GM21717 (cell line): ENCODE measurements around the gene RBPJL.

Experiments used
- ATAC-seq: cut with Tn5 transposase; IDR thresholded peaks from one replicate; pipeline ENCODE4 v1.9.1; 2021; ENCODE audit warnings: mild to moderate bottlenecking, moderate library complexity; ENCODE audit not compliant: unreplicated experiment

The RBPJL gene

GRCh38 chr20:45293041-45294002 is 13.3 kb upstream of the RBPJL start:
- ATAC-seq = no peak

GRCh38 chr20:45294003-45294368 is 12.7 kb upstream of the RBPJL start:
- ATAC-seq = no peak

- no peak for ATAC-seq
Measured at GRCh38 chr20:45294659-45295058, 12.0 kb upstream of the RBPJL start.

GRCh38 chr20:45297786-45298497 is 8.7 kb upstream of the RBPJL start:
- ATAC-seq = no peak

- no peak for ATAC-seq
Measured at GRCh38 chr20:45299786-45300185, 6.9 kb upstream of the RBPJL start.

- no peak for ATAC-seq
Measured at GRCh38 chr20:45300961-45301360, 5.7 kb upstream of the RBPJL start.

- no peak for ATAC-seq
Measured at GRCh38 chr20:45301824-45302271, 4.8 kb upstream of the RBPJL start.

- ATAC-seq = no peak
Measured at GRCh38 chr20:45303586-45304463, 2.8 kb upstream of the RBPJL start.

- ATAC-seq = no peak
Measured at GRCh38 chr20:45304464-45304999, 2.1 kb upstream of the RBPJL start.

- ATAC-seq = no peak
Measured at GRCh38 chr20:45305262-45305661, 1.4 kb upstream of the RBPJL start.

- no peak for ATAC-seq
Measured at GRCh38 chr20:45307076-45307640, 518 bp downstream of the RBPJL start.

GRCh38 chr20:45308117-45308778 is 1.6 kb downstream of the RBPJL start, which contains the start of gene MATN4:
Gene MATN4, minus strand, starts transcription at chr20:45308299. Its CDS starts 2,717 bp downstream, at chr20:45305582.
- no peak for ATAC-seq

GRCh38 chr20:45309075-45309474 is 2.4 kb downstream of the RBPJL start:
- ATAC-seq = no peak

GRCh38 chr20:45311589-45312211 is 5.1 kb downstream of the RBPJL start:
- ATAC-seq = no peak

- no peak for ATAC-seq
Measured at GRCh38 chr20:45312241-45312640, 5.6 kb downstream of the RBPJL start.

- ATAC-seq = no peak
Measured at GRCh38 chr20:45313065-45313695, 6.5 kb downstream of the RBPJL start.

- no peak for ATAC-seq
Measured at GRCh38 chr20:45313943-45314342, 7.3 kb downstream of the RBPJL start.

GRCh38 chr20:45315672-45316071 is 9.0 kb downstream of the RBPJL start:
- no peak for ATAC-seq
